ENCODE measurements around the gene L3MBTL4.
"Not testable (repeated sequence)": the region's sequence is repeated elsewhere in the genome, so short reads cannot be mapped to it uniquely, and the experiment has no call there.

Gene L3MBTL4

GRCh38 chr18:6414723-6415417, at the start of gene L3MBTL4:
TSS of gene L3MBTL4 (minus strand) at chr18:6414911. CDS start at chr18:6311625, 103,286 bp downstream.
- no peak for DNase-seq

DNA sequence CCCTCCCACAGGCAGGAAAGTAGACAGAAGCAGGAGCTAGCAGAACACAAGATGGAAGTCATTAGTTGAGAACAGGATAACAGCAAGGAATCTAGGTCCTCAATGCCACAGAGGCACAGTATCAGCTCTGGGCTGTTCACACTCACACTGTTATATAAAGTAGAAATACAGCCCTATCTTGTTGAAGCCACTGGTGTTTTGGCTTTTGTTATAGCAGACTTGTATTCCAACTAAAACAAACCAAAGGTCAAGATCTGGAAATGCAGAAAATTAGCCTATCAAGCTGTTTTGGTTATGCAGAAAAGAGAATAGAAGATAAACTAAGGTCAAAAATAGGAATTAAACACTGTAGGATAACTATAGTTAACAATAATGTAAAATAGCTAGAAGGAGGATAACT, 37.5 kb upstream of the L3MBTL4 start:
- DNase-seq: no peak

DNA sequence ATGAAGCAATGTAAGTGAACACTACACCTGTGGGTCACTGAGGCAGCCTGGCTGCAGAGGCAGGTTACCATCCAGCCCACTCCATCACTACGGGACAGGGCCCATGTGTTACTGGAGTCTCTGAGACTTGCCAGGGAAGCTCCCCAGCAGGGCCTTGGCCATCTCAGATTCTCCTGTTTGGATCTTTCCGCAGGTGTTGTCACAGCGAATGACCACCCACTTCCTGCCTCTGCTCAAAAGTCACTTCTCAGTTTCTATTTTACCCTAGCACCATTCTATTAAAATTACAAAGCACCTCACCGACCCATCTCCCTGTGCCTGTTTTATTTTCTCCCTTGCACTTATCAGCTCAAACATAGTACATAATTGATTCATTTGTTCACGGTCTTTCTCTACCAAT, 34.5 kb upstream of the L3MBTL4 start:
- DNase-seq: no peak

GRCh38 chr18:6444466-6445228, 29.9 kb upstream of the L3MBTL4 start:
- no peak for DNase-seq

- no peak for DNase-seq
Observed at GRCh38 chr18:6441200-6441599, 26.5 kb upstream of the L3MBTL4 start.

DNA sequence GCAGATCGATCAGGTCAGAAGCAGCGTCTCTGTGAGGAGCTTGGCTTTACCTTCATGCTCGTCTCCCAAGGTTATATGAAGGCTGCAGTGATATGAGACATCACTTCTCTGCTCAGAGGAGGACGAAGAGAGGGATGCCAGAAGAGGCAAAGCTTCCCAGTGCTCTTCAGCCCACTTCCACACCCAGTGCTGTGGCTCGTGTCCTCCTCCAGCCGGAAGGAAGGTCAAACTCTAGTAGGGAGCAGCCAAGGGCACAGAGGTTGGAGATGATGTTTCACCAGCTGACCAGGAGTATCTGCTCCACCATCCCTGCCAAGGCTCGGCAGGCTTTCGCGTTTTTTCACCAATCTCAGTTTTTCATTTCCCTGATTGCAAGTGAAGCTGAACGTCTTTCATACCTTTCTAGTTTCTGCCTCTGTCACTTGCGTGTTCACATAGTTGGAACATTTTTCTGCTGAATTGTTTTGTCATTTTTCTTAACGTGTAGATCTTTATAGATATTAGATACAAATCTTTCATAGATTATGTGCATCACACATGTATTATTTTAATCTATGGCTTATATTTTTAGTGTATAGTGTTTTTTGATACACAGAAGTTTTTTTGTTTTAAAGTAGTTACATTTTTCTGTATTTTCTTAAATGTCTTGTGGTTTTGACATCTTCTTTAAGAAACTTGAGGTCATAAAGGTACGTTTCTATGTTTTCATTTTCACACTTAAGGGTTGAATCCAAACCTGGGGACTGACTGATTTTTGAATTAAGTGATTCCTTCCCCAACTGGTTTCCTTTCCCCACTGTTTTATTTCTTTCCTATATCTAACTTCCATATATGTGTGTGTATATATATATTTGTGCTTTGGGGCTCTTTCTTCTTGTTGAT, 23.5 kb upstream of the L3MBTL4 start:
- no peak for DNase-seq

GRCh38 chr18:6435731-6436130, 21.0 kb upstream of the L3MBTL4 start:
- DNase-seq: no peak

DNA sequence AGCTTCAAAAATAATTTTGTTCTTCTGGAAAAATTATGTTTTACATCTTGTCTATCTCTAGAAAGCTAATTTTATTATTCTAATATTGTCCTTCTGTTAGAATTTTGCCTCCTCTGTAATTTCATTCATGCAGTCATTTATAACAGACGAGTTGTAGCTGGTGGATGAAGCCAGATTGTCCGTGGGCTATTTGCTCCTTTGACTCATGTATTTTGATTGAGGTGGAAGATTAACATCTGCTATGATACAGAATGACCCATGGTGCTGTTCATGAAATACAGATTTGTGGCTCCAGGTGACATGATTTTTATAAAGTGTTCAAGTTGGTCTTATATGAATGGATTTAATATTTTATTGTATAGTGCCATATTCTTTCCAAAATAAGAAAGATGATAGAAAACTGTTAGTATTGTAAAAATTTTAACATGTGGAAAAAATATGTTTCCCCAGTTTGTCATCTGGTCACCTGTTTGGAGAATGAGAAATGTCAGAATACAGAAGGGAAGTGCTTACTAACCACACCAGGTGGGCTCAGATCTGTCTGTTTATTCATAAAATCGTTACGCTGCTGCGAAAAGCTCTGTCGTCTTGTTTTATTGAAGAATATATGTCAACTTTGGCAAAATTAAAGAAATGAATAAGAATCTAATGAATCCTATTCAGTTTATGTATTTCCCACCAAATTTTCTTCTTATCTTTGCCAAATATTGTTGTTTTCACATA, 20.4 kb upstream of the L3MBTL4 start:
- no peak for DNase-seq

GRCh38 chr18:6434481-6434880, 19.8 kb upstream of the L3MBTL4 start:
- DNase-seq: no peak

DNA sequence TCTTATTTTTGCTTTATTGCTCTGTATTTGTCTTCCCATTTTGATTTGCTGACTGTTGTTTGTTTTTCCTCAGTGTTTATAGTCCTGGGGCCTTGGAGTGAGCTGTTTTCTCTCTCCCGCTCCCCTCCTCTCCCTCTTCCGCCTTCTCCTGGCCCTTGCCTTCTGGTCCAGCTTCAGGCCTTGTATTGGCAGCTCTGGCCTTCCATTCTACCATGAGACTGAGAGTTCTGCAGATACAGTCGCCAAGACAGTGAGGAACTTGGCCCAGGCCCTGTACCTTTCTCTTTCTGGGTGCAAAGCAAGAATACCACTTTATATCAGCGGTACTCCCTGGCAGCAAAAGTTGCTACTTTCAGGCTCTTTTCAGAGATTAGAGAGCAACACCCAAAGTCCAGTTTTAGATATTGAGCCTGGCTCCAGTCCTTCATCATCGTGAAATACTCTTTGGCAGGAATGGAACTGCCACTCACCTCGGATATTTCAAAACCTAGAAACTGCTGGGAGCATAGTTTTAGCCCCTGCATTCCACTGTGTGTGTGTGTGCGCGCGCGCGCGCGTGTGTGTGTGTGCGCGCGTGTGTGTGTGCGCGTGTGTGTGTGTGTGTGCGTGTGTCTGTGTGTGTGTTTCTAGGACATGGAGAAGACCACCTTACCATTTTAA, 17.1 kb upstream of the L3MBTL4 start:
- no peak for DNase-seq

GRCh38 chr18:6428851-6429395, 14.2 kb upstream of the L3MBTL4 start:
- no peak for DNase-seq

DNA sequence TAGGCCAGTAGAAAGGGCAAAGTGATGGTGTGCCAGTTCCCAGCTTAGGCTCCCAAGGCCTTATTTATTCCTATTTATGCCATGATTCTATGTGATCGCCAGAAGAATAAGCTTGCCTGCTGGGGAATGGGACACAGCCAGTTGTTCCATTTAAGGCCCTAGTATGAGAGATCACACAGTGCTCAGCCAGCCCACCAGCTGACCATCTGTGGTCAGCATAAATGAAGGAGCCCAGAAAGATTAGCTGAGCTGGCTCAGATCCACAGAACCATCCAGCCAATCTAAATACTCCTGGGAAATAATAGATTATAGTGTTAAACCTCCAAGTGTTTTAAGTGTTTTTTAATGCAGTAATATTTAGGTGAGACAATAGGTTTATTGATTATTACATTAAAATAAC, 12.6 kb upstream of the L3MBTL4 start:
- DNase-seq: no peak

DNA sequence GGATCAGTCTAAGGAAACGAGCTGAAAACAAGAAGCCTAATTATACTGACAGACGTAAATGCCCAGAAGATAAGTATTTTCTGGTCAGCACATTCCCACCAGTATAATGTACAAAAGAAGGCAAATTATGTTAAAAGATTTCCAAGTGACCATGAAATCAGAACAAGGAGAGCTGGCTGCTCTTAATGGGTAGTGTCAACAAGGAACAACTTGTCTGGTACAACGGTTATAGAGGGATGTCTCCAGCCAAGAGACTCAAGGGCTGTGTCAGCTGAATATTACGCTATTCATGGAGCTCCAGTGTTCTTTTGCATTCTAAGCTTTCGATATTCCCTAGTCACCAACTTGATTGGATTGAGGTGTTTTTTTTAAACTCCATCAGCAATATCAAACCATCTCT, 8.6 kb upstream of the L3MBTL4 start:
- no peak for DNase-seq

- DNase-seq: no peak
Observed at GRCh38 chr18:6414118-6414722, 491 bp downstream of the L3MBTL4 start.

DNA sequence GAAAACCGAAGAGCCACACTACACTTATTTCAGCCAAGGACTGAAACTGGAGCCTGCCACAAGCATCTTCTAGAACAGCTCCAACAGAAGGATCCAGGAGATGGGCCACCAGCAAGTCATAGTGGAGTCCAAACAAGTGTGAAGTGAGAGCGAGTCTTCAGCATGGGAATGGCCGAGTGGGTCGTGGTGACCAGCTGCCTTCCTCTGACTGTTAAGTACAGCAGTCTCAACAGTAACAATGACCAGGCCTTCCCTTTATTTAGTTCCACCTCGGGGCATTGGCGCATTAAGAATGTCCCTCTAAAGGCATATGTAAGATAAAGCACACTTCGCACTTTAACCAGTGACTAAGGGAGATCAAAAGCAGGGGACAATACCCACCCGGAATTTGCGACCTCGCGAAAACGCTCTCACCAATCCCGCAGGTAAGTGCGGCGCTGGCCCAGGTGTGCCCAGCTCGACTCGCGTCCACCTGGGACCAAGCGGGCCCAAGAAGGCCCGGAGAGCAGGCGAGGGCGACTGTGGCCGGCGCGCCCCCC, 1.1 kb downstream of the L3MBTL4 start:
- DNase-seq: no peak

DNA sequence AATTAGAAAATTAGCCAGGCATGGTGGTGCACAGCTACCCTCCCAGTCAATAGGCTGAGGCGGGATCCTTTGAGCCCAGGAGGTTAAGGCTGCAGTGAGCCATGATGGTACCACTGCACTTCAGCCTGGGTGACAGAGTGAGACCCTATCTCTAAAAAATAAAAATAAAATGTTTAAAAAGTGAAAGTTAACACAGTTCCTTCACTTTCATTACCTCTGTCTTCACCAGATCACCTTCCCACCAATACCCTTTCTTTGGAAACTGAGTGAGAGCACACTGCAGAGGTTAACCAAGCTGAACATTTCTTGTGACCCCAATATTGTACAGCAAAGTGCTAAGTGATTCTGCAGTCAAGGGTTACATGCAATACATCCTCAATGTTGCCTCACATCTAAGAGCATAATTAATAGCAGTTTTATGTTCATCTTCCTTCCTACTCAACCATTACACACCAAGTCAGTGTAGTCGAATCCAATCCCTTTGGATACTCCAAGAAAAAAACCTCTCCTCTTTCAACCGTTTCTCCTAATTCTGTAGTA, 1.7 kb downstream of the L3MBTL4 start:
- DNase-seq: no peak

- no peak for DNase-seq
Observed at GRCh38 chr18:6411382-6411781, 3.3 kb downstream of the L3MBTL4 start.

- no peak for DNase-seq
Observed at GRCh38 chr18:6409933-6410332, 4.8 kb downstream of the L3MBTL4 start.

DNA sequence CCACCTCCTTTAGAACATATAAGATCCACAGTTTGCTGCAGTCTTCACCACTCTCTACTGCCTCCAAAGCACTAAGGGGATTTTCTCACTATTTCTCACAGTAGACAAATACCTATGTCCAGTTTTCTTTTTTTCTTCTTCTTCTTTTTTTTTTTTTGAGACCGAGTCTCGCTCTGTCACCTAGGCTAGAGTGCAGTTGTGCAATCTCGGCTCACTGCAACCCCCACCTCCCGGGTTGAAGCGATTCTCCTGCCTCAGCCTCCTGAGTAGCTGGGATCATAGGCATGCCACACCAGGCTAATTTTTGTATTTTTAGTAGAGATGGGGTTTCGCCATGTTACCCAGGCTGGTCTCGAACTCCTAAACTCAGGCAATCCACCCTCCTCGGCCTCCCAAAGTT, 6.2 kb downstream of the L3MBTL4 start:
- not testable (repeated sequence) for DNase-seq

GRCh38 chr18:6406910-6407470, 7.7 kb downstream of the L3MBTL4 start:
- no peak for DNase-seq
